GM19351 (cell line): Measurements from ENCODE around the gene FEM1A.
"Not testable (repeated sequence)": the region's sequence is repeated elsewhere in the genome, so short reads cannot be mapped to it uniquely, and the experiment has no call there.

Experiments used
- ATAC-seq: cut with Tn5 transposase; IDR thresholded peaks from one replicate; pipeline ENCODE4 v1.9.1; 2021; ENCODE audit warnings: mild to moderate bottlenecking, moderate library complexity; ENCODE audit not compliant: unreplicated experiment

FEM1A gene

GRCh38 chr19:4811328-4812131, 20.0 kb downstream of the FEM1A start:
- ATAC-seq, result no peak

- ATAC-seq, result no peak
Measured at GRCh38 chr19:4814625-4815425, 23.3 kb downstream of the FEM1A start.

- ATAC-seq, result no peak
Measured at GRCh38 chr19:4815426-4816201, 24.1 kb downstream of the FEM1A start.

- no peak for ATAC-seq
Measured at GRCh38 chr19:4816202-4816949, 24.8 kb downstream of the FEM1A start.

- no peak for ATAC-seq
Measured at GRCh38 chr19:4816950-4817278, 25.4 kb downstream of the FEM1A start.

GRCh38 chr19:4817467-4818277, 26.1 kb downstream of the FEM1A start:
- no peak for ATAC-seq

- ATAC-seq, result no peak
Measured at GRCh38 chr19:4821265-4821664, 29.7 kb downstream of the FEM1A start.

- ATAC-seq, result not testable (repeated sequence)
Measured at GRCh38 chr19:4822354-4822753, 30.8 kb downstream of the FEM1A start.

GRCh38 chr19:4823577-4823976, 32.0 kb downstream of the FEM1A start:
- ATAC-seq, result no peak

- ATAC-seq, result no peak
Measured at GRCh38 chr19:4829001-4829712, 37.6 kb downstream of the FEM1A start.

- ATAC-seq, result no peak
Measured at GRCh38 chr19:4830332-4830731, 38.8 kb downstream of the FEM1A start.

GRCh38 chr19:4830768-4831265, 39.3 kb downstream of the FEM1A start:
- ATAC-seq, result no peak

GRCh38 chr19:4831304-4831978, 39.9 kb downstream of the FEM1A start, which contains the start of gene TICAM1:
Gene TICAM1 (minus strand): TSS chr19:4831712. CDS start chr19:4818377, 13,335 bp downstream.
- ATAC-seq, result no peak

GRCh38 chr19:4831979-4832340, 40.4 kb downstream of the FEM1A start:
- not testable (repeated sequence) for ATAC-seq

- ATAC-seq, result no peak
Measured at GRCh38 chr19:4832776-4833175, 41.2 kb downstream of the FEM1A start.

- no peak for ATAC-seq
Measured at GRCh38 chr19:4839192-4839591, 47.7 kb downstream of the FEM1A start.

- ATAC-seq, result no peak
Measured at GRCh38 chr19:4843647-4843965, 52.1 kb downstream of the FEM1A start.

GRCh38 chr19:4844348-4845179, 53.0 kb downstream of the FEM1A start:
- ATAC-seq, result no peak
